ENCODE measurements around the gene TMEM91.

DNA sequence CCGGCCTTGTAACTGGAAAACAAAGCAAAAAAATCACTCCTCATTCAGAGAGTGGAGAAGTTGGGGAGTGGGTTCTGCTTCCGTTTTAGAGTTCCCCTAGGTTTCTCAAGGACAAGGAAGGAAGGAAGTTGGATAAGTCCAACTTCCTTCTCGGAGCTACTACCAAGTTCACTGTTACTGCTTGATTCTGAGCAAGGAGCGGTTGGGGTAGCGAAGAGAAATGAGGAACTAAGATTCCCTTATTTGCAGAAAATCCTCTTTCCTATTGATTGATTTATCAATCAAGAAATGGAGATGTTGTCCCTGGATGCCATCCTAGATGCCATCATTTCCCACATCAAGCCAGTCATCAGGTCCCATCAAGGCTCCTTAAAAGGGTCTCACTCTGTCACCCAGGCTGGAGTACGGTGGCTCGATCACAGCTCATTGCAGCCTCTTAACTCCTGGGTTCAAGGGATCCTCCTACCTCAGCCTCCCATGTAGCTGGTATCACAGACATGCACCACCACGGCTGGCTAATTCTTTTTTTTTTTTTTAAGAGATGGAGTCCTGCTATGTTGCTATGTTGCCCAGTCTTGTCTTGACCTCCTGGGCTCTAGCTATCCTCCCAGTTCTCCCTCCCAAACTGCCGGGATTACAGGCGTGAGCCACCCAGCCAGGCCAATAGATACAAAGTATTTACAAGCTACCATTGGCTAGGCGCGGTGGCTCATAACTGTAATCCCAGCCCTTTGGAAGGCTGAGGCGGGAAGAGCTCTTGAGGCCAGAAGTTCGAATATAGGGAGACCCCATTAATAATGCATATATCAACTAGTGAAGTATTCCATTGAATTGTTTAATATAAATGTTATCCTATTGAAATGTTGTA lies 11.6 kb upstream of the TMEM91 start:
- no peak for TF ChIP-seq POLR2AphosphoS5 (IDR thresholded peaks at IDR 0.05; ENCODE audit: low read depth, low read length)
- TF ChIP-seq TEAD4 (IDR thresholded peaks at IDR 0.05; ENCODE audit: borderline replicate concordance, insufficient read depth) = no peak
- TF ChIP-seq, protein P1, sequence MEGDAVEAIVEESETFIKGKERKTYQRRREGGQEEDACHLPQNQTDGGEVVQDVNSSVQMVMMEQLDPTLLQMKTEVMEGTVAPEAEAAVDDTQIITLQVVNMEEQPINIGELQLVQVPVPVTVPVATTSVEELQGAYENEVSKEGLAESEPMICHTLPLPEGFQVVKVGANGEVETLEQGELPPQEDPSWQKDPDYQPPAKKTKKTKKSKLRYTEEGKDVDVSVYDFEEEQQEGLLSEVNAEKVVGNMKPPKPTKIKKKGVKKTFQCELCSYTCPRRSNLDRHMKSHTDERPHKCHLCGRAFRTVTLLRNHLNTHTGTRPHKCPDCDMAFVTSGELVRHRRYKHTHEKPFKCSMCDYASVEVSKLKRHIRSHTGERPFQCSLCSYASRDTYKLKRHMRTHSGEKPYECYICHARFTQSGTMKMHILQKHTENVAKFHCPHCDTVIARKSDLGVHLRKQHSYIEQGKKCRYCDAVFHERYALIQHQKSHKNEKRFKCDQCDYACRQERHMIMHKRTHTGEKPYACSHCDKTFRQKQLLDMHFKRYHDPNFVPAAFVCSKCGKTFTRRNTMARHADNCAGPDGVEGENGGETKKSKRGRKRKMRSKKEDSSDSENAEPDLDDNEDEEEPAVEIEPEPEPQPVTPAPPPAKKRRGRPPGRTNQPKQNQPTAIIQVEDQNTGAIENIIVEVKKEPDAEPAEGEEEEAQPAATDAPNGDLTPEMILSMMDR (IDR thresholded peaks at IDR 0.05) = no peak
- no peak for TF ChIP-seq YY1 (IDR thresholded peaks at IDR 0.05; ENCODE audit: low read depth)
- TF ChIP-seq, protein P2, sequence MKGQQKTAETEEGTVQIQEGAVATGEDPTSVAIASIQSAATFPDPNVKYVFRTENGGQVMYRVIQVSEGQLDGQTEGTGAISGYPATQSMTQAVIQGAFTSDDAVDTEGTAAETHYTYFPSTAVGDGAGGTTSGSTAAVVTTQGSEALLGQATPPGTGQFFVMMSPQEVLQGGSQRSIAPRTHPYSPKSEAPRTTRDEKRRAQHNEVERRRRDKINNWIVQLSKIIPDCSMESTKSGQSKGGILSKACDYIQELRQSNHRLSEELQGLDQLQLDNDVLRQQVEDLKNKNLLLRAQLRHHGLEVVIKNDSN (IDR thresholded peaks at IDR 0.05; ENCODE audit: borderline replicate concordance, low read depth) = no peak
- no peak for TF ChIP-seq NFIC (IDR thresholded peaks at IDR 0.05; ENCODE audit: borderline replicate concordance)
- 0 out of 2 replicates have a peak, but pooled peaks have one; percentile 6 for TF ChIP-seq GABPA (IDR thresholded peaks at IDR 0.05; ENCODE audit: low read depth)
- TF ChIP-seq, protein P3, sequence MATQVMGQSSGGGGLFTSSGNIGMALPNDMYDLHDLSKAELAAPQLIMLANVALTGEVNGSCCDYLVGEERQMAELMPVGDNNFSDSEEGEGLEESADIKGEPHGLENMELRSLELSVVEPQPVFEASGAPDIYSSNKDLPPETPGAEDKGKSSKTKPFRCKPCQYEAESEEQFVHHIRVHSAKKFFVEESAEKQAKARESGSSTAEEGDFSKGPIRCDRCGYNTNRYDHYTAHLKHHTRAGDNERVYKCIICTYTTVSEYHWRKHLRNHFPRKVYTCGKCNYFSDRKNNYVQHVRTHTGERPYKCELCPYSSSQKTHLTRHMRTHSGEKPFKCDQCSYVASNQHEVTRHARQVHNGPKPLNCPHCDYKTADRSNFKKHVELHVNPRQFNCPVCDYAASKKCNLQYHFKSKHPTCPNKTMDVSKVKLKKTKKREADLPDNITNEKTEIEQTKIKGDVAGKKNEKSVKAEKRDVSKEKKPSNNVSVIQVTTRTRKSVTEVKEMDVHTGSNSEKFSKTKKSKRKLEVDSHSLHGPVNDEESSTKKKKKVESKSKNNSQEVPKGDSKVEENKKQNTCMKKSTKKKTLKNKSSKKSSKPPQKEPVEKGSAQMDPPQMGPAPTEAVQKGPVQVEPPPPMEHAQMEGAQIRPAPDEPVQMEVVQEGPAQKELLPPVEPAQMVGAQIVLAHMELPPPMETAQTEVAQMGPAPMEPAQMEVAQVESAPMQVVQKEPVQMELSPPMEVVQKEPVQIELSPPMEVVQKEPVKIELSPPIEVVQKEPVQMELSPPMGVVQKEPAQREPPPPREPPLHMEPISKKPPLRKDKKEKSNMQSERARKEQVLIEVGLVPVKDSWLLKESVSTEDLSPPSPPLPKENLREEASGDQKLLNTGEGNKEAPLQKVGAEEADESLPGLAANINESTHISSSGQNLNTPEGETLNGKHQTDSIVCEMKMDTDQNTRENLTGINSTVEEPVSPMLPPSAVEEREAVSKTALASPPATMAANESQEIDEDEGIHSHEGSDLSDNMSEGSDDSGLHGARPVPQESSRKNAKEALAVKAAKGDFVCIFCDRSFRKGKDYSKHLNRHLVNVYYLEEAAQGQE (IDR thresholded peaks at IDR 0.05; ENCODE audit: low read depth, low read length) = no peak
- TF ChIP-seq, protein P4, sequence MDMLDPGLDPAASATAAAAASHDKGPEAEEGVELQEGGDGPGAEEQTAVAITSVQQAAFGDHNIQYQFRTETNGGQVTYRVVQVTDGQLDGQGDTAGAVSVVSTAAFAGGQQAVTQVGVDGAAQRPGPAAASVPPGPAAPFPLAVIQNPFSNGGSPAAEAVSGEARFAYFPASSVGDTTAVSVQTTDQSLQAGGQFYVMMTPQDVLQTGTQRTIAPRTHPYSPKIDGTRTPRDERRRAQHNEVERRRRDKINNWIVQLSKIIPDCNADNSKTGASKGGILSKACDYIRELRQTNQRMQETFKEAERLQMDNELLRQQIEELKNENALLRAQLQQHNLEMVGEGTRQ (IDR thresholded peaks at IDR 0.05; ENCODE audit: borderline replicate concordance, low read depth, low read length) = no peak
- TF ChIP-seq RCOR1 (IDR thresholded peaks at IDR 0.05; ENCODE audit: low read length) = no peak
- no peak for TF ChIP-seq MXI1 (IDR thresholded peaks at IDR 0.05; ENCODE audit: low read depth, low read length)
- TF ChIP-seq EP300 (IDR thresholded peaks at IDR 0.05; ENCODE audit: borderline replicate concordance in 1 of 2, low read depth in 1 of 2, low read length in 1 of 2) = no peak
- TF ChIP-seq TAF1 (IDR thresholded peaks at IDR 0.05; ENCODE audit: borderline replicate concordance, low read depth, low read length) = no peak
- TF ChIP-seq, protein P5, sequence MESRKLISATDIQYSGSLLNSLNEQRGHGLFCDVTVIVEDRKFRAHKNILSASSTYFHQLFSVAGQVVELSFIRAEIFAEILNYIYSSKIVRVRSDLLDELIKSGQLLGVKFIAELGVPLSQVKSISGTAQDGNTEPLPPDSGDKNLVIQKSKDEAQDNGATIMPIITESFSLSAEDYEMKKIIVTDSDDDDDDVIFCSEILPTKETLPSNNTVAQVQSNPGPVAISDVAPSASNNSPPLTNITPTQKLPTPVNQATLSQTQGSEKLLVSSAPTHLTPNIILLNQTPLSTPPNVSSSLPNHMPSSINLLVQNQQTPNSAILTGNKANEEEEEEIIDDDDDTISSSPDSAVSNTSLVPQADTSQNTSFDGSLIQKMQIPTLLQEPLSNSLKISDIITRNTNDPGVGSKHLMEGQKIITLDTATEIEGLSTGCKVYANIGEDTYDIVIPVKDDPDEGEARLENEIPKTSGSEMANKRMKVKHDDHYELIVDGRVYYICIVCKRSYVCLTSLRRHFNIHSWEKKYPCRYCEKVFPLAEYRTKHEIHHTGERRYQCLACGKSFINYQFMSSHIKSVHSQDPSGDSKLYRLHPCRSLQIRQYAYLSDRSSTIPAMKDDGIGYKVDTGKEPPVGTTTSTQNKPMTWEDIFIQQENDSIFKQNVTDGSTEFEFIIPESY (IDR thresholded peaks at IDR 0.05; ENCODE audit: borderline replicate concordance, low read depth) = no peak

All from SK-N-SH (cell line).